Adipocyte (in vitro differentiated cells): Measurements from ENCODE around the gene SNX5.

Source experiments
- DNase-seq: peaks from one replicate; pipeline ENCODE4 v3.0.0-alpha.2; 2015; ENCODE audit warnings: low read depth
- H3K27me3 ChIP-seq: replicated peaks from 2 replicates; pipeline ENCODE4 v1.7.0; 2013; ENCODE audit warnings: mild to moderate bottlenecking, low read length, moderate library complexity; ENCODE audit not compliant: control insufficient read depth, insufficient read depth
- H3K36me3 ChIP-seq: 2 replicates; pipeline ENCODE4 v1.7.0; 2013; ENCODE audit warnings: low read length, mild to moderate bottlenecking, moderate library complexity; ENCODE audit not compliant: control insufficient read depth, insufficient read depth, severe bottlenecking
- H3K4me1 ChIP-seq: 2 replicates; pipeline ENCODE4 v1.7.0; 2013; ENCODE audit warnings: mild to moderate bottlenecking, low read length, moderate library complexity; ENCODE audit not compliant: control insufficient read depth, insufficient read depth
- H3K4me3 ChIP-seq: 2 replicates; pipeline ENCODE4 v1.7.0; 2013; ENCODE audit warnings: mild to moderate bottlenecking, low read length, moderate library complexity
- H3K9ac ChIP-seq: 2 replicates; pipeline ENCODE4 v1.7.0; 2013; ENCODE audit warnings: mild to moderate bottlenecking, low read length, moderate library complexity
- H3K9me3 ChIP-seq: 2 replicates; pipeline ENCODE4 v1.7.0; 2013; ENCODE audit warnings: mild to moderate bottlenecking, low read length, moderate library complexity; ENCODE audit not compliant: control insufficient read depth

SNX5 gene

DNA sequence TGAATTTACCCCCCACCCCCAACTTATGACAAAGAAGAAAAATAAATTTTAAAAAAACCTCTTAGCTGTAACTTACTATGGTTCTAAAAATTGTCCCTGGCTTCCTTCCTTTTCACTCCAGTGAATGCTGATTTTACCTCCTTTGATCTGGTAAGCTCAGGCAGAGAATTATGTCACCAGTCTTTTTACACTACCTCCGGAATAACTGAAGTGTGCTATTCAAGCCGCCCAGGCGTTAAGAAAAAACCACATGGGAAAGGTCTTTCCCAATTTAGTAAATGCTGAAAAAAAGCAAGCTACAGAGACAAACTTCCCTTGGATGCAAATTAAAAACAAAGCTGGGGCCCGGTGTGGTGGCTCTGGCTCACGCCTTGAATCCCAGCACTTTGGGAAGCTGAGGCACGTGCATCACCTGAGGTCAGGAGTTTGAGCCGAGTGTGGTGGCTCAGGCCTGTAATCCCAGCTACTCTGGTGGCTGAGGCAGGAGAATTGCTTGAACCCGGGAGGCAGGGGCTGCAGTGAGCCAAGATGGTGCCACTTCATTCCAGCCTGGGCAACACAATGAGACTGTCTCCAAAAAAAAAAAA is 12.4 kb downstream of the SNX5 start:
- Histone ChIP-seq H3K36me3 (peaks cover 51% of the 10 kb centered on the region), H3K4me1 (peaks cover 39% of the 10 kb centered on the region), H3K9me3 (no peaks in the 10 kb centered on the region), H3K9ac (no peak overlapping the region), H3K27me3 (no peaks in the 10 kb centered on the region), H3K4me3 (no peak overlapping the region)
- no peak for DNase-seq

DNA sequence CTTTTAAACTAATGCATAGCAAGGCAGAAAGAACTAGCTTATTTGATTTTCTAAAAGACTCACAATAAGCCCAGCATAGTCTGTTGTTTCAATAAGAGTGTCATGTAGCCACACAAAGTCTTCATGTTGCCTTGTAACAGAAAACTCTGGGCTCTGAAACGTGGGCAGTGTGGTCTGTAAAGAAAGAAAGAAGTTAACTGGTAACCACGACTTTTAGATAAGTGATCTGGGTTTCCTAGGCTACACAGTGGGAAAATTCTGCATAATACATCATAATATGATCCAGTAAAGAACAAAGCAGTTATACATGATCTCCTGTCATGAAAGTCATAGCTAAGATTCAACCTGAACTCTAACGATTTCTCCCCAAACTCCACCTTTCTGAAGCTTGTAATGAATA is 13.3 kb downstream of the SNX5 start:
- no peak for DNase-seq
- no peaks in the 10 kb centered on the region for H3K9me3 ChIP-seq
- H3K27me3 ChIP-seq = no peaks in the 10 kb centered on the region
- H3K4me3 ChIP-seq = no peak overlapping the region
- peaks cover 34% of the 10 kb centered on the region for H3K4me1 ChIP-seq
- H3K36me3 ChIP-seq = peaks cover 60% of the 10 kb centered on the region
- no peak overlapping the region for H3K9ac ChIP-seq

DNA sequence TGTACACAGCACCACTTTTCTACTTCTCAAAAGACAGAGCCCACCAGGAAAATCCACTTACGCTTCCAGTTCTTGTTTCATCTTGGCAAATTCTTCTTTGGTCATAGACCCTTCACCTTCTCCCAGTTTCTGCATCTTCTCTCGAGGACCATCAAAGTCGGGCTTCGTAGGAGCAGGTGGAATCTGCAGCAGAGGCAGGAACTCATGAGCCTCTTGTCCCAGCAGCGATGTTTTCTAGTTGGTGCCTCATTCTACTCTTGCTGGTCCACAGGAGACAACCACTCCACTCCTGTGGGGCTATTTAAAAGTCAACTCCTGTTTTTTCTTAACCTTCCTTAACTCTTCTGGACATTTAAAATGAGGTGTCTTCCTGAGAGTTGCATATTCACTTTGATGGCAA is 14.7 kb downstream of the SNX5 start:
- peaks cover 73% of the 10 kb centered on the region for H3K36me3 ChIP-seq
- H3K9me3 ChIP-seq = no peaks in the 10 kb centered on the region
- H3K27me3 ChIP-seq = no peaks in the 10 kb centered on the region
- H3K9ac ChIP-seq = no peak overlapping the region
- no peak overlapping the region for H3K4me3 ChIP-seq
- peaks cover 21% of the 10 kb centered on the region for H3K4me1 ChIP-seq
- DNase-seq = no peak

DNA sequence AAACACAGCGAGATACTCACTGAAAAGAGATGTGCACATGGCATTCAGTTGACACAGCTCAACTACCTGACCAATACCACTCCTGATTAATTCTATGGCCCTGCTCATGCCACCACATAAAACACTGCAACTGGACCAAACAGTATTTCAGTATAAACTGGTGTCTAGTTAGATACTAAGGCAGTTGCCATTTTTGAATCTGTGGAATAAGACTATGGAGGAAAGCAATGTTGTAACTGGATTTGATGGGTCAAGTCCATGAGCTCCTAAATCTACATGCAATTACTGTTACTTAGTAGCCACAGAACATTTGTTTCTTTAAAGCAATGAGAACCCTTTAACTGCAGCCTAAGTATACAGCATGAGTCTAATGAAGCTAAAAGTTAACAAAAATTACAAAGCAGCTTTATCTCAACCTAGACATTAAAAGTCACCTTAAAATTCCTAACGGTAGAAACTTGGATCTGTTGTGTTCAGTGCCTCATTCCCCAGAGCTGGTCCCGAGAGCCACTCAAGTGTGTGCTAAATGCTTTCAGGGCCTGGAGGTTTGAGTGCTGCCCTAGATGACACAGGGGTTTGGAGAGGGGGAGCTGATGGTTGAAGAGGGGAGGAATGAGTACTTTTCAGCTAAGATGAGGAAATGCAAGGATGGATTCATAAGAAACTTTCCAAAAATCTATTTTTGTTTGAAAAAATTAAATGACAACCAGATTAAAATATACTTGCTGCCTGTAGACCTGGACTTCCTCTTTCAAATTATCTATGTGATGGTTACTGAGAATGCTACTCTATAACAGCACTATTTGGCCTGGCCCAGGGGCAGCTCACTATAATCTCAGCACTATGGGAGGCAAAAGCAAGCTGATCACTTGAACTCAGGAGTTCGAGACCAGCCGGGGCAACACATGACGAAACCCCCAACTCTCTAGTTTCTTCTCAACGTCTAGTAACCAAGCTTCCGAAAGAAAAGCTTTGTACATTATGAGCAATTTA is 15.6 kb downstream of the SNX5 start:
- peaks cover 83% of the 10 kb centered on the region for H3K36me3 ChIP-seq

DNA sequence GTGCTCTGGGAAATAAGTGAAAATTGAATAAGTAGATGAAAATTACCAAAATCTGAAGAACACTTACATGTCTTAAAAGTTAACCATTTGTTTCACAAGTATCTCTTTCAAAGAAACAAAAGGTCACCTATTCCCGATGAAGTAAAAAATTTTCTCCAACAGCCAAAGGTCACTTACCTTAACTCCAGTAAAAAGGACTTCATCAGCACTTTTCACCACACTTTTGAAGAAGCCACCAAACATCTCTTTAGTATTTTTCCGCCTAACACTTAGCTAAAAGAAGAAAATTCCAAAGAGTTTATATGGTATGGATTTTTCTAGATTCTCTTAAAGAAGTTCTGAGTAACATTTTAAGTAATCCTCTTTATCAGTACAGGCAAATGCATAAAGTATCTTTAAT is 17.3 kb downstream of the SNX5 start:
- H3K9ac ChIP-seq = no peak overlapping the region
- no peak for DNase-seq
- H3K9me3 ChIP-seq = no peaks in the 10 kb centered on the region
- H3K27me3 ChIP-seq = no peaks in the 10 kb centered on the region
- peaks cover 100% of the 10 kb centered on the region for H3K36me3 ChIP-seq
- peaks cover 13% of the 10 kb centered on the region for H3K4me1 ChIP-seq
- H3K4me3 ChIP-seq = no peak overlapping the region

More for the DNA sequence above, 15.6 kb downstream of the SNX5 start:
- no peak for DNase-seq
- Histone ChIP-seq H3K4me3 (no peak overlapping the region), H3K9me3 (no peaks in the 10 kb centered on the region), H3K9ac (no peak overlapping the region), H3K4me1 (peaks cover 15% of the 10 kb centered on the region), H3K27me3 (no peaks in the 10 kb centered on the region)

DNA sequence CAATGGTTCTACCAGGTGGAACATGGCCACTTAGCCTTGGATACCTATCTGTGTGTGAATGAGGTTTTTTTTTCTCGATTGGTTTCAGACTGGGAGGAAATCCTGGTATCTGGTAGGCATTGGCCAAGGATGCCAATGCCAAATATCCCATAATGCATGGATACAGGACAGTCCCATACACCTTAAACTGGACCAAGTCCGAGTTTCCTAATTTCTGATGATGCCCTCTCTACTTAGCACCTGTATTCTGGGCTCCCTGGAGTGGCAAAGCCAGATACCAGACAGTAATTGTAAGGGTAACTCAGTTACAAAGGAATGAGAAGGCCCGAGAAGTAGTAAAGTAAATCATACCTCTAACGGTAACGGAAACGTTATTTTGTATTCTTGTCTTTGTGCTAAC is 17.9 kb downstream of the SNX5 start:
- no peaks in the 10 kb centered on the region for H3K9me3 ChIP-seq
- peaks cover 13% of the 10 kb centered on the region for H3K4me1 ChIP-seq
- no peak for DNase-seq
- no peak overlapping the region for H3K4me3 ChIP-seq
- H3K36me3 ChIP-seq = peaks cover 100% of the 10 kb centered on the region
- no peaks in the 10 kb centered on the region for H3K27me3 ChIP-seq
- no peak overlapping the region for H3K9ac ChIP-seq

DNA sequence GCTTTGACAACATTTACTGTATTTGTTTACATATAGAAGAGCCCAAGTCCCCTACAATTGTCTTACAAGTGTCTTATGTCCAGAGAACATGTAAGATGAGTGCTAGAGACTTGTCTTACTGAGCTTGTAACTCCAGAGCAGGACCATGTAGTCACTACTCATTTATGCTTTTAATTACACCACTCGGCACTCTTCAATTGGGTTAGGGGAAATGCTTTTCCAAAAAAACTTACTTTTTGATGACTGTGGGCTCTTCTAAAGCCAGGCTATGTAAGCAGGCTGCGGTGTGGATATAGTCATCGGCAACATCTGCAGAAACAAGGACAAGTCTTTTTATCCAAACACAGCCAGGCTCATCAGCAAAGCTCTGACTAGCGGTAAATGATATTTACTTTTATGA is 18.7 kb downstream of the SNX5 start:
- Histone ChIP-seq H3K9me3 (no peaks in the 10 kb centered on the region), H3K4me1 (peaks cover 13% of the 10 kb centered on the region), H3K36me3 (peaks cover 100% of the 10 kb centered on the region), H3K4me3 (no peak overlapping the region), H3K9ac (no peak overlapping the region), H3K27me3 (no peaks in the 10 kb centered on the region)
- DNase-seq = no peak

DNA sequence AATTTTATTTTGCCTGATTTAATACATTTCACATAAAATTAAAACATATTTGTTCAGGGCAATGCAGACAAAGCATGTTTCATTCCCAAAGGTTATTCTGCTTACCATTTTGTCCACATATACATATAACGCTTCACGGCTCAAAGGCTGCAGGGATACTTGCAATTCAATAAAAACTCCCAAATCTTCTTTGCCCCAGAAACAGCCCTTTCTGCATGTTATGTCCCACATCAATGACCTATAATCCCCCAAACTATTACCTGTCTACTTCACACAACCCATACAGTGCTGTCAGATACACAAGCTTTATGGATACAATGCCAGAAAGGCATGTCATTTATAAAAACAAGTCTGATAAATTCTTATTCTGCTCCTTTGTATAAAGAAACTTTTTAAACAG is 20.2 kb downstream of the SNX5 start:
- DNase-seq = no peak
- Histone ChIP-seq H3K27me3 (no peaks in the 10 kb centered on the region), H3K9me3 (no peaks in the 10 kb centered on the region), H3K4me1 (peaks cover 13% of the 10 kb centered on the region), H3K4me3 (no peak overlapping the region), H3K36me3 (peaks cover 98% of the 10 kb centered on the region), H3K9ac (no peak overlapping the region)

DNA sequence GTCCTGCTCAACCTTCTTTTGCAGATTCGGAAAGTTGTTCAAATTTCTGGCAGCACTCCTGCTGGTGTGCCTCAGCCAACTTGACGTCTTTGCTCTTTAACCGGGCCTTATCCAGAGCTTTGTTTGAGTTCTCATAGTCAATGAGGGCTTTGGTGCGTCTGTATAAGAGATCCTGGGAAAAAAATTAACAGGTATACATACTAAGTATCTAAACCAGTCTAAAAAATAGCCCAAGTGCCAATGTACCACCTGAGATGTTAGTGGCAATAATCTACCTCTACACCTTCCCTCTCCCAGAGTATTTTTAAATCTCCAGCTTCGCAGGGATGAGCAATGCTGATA is 21.1 kb downstream of the SNX5 start:
- Histone ChIP-seq H3K27me3 (no peaks in the 10 kb centered on the region), H3K9ac (no peak overlapping the region), H3K4me3 (no peak overlapping the region), H3K9me3 (no peaks in the 10 kb centered on the region), H3K36me3 (peaks cover 98% of the 10 kb centered on the region), H3K4me1 (peaks cover 13% of the 10 kb centered on the region)
- no peak for DNase-seq

DNA sequence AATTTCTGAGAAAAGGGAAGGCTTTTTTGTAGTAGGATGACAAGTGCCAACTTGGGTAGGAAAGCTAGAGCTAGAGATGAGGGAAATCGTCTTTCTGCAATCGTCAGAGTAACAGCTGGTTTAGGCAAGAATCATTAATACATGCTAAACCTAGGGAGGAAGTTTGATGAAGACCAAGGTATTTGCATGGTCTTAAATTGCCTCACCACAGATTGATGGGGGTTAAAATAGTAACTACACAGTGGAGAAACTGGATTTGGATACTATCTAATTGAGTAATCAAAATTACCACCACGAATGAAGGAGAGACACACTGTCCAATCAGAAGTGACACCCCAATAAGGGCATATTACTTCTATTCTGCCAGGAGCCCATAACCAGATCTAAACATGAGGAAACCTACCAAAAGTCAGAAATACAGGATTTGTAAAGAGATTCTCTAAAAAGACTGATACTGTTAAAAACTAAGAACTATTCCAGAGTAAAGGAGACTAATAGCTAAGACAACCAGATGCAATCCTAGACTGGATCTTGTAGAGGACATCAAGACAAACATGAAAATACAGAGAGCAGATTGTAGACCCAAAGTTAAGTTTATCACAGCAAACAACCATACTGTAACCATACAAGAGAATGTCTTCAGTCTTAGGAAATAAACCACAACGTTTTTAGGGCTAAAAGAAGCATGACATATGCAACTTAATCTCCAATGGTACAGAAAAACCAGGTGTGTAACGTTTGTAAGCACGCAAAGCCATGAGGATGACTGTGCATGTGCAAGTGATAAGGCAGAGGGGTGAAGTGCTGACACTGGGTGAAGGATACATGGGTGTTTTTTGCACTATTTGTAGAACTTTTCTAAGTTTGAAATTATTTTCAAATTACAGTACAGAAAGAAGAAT is 21.8 kb downstream of the SNX5 start:
- DNase-seq = no peak
- peaks cover 13% of the 10 kb centered on the region for H3K4me1 ChIP-seq

DNA sequence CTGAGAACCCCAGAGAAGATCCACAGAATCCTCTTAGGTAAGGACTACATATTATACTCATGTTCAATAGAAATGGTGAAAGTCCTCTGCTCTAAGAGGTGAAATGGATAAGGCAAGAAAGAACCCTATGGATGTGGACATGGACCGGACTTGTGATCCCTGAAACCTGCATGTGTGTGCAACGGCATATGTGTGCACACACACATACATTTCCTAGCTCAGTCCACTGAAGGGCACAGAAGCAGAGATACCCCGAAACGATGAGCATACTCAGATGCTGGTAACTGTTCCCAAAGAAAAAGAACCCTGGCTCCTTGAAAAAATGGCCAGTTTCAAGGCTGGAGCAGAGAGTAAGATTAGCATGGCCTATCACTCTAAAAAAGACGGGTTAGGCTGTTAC is 22.6 kb downstream of the SNX5 start:
- H3K36me3 ChIP-seq = peaks cover 98% of the 10 kb centered on the region
- H3K4me3 ChIP-seq = no peak overlapping the region
- no peak for DNase-seq
- H3K9me3 ChIP-seq = no peaks in the 10 kb centered on the region
- H3K27me3 ChIP-seq = no peaks in the 10 kb centered on the region
- peaks cover 13% of the 10 kb centered on the region for H3K4me1 ChIP-seq
- no peak overlapping the region for H3K9ac ChIP-seq

More for the DNA sequence above, 21.8 kb downstream of the SNX5 start:
- no peak overlapping the region for H3K4me3 ChIP-seq
- no peaks in the 10 kb centered on the region for H3K9me3 ChIP-seq
- peaks cover 98% of the 10 kb centered on the region for H3K36me3 ChIP-seq
- H3K27me3 ChIP-seq = no peaks in the 10 kb centered on the region
- no peak overlapping the region for H3K9ac ChIP-seq
